ENCODE results near the gene PTDSS2. TPM values are rescaled to one million over a fixed set of nuclear protein-coding genes. Genes with fewer than 3 reads are reported as not detected.

PTDSS2 gene
- total and polyA plus RNA-seq, 9 of the 15 experiments (the other 6 are each of a cell fraction or from before 2014, with no cell fraction given), result 0.45 to 53.9 (median 17.2) TPM

DNA sequence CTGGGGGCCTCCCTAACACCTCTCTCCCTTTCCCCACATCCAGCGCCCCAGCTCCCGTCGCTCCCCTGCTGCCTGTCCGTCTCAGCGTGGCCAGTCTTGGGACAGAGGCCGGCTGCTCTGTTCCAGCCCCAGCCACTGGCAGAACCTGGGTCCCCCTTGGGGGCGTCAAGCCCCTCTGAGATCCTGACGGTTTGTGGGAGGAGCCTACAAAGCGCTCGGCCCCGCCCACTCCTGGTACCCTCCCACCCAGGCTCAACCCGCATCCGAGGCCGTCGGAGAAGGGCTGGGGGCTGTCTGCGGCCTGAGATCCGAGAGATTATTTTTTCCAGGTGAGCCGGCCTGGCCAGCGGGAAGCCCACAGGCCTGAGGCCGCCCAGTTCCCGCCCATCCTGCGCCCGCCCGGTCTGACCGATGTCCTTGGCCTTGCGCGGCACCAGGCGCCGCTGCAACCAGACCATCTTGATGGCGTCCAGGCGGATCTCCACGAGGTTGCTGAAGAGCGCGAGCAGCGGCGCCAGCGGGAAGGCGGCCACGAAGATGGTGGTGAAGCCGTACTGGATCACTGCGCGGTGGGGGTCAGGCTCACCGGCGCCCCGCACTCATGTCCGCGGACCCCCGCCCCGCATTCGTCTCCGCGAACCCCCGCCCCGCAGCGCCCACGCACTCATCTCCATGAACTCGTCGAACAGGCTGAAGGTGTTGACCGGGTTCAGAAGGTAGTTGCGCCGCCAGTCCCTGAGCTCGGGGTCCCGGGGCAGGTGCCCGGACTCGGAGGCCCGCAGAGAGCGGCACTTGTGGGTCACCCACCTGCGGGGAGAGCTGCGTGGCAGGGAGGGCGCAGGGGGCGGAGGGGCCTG is 29.8 kb upstream of the PTDSS2 start (continued):
- TF ChIP-seq TARDBP (IDR thresholded peaks at IDR 0.05) (no peak), GTF2F1 (IDR thresholded peaks at IDR 0.05; ENCODE audit: low read depth, low read length) (no peak), ZNF444 (CRISPR knock-in tag; IDR thresholded peaks at IDR 0.05) (no peak)
- TF ChIP-seq, protein P1, sequence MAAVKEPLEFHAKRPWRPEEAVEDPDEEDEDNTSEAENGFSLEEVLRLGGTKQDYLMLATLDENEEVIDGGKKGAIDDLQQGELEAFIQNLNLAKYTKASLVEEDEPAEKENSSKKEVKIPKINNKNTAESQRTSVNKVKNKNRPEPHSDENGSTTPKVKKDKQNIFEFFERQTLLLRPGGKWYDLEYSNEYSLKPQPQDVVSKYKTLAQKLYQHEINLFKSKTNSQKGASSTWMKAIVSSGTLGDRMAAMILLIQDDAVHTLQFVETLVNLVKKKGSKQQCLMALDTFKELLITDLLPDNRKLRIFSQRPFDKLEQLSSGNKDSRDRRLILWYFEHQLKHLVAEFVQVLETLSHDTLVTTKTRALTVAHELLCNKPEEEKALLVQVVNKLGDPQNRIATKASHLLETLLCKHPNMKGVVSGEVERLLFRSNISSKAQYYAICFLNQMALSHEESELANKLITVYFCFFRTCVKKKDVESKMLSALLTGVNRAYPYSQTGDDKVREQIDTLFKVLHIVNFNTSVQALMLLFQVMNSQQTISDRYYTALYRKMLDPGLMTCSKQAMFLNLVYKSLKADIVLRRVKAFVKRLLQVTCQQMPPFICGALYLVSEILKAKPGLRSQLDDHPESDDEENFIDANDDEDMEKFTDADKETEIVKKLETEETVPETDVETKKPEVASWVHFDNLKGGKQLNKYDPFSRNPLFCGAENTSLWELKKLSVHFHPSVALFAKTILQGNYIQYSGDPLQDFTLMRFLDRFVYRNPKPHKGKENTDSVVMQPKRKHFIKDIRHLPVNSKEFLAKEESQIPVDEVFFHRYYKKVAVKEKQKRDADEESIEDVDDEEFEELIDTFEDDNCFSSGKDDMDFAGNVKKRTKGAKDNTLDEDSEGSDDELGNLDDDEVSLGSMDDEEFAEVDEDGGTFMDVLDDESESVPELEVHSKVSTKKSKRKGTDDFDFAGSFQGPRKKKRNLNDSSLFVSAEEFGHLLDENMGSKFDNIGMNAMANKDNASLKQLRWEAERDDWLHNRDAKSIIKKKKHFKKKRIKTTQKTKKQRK (IDR thresholded peaks at IDR 0.05; ENCODE audit: borderline replicate concordance, low read depth, low read length), result no peak
- TF ChIP-seq, protein P2, sequence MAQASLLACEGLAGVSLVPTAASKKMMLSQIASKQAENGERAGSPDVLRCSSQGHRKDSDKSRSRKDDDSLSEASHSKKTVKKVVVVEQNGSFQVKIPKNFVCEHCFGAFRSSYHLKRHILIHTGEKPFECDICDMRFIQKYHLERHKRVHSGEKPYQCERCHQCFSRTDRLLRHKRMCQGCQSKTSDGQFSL (CRISPR knock-in tag; IDR thresholded peaks at IDR 0.05), result no peak
- TF ChIP-seq, protein P2 (tag; IDR thresholded peaks at IDR 0.05), result no peak
- TF ChIP-seq, protein P3, sequence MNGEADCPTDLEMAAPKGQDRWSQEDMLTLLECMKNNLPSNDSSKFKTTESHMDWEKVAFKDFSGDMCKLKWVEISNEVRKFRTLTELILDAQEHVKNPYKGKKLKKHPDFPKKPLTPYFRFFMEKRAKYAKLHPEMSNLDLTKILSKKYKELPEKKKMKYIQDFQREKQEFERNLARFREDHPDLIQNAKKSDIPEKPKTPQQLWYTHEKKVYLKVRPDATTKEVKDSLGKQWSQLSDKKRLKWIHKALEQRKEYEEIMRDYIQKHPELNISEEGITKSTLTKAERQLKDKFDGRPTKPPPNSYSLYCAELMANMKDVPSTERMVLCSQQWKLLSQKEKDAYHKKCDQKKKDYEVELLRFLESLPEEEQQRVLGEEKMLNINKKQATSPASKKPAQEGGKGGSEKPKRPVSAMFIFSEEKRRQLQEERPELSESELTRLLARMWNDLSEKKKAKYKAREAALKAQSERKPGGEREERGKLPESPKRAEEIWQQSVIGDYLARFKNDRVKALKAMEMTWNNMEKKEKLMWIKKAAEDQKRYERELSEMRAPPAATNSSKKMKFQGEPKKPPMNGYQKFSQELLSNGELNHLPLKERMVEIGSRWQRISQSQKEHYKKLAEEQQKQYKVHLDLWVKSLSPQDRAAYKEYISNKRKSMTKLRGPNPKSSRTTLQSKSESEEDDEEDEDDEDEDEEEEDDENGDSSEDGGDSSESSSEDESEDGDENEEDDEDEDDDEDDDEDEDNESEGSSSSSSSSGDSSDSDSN (IDR thresholded peaks at IDR 0.05; ENCODE audit: borderline replicate concordance in 1 of 2, low read depth in 2 of 2, low read length in 2 of 2), result no peak
